Sigmoid colon (tissue), 4 donors: ENCODE data around the gene NUP214.

Source experiments
- CTCF ChIP-seq, 4 experiments: fragments of 450-650 bp in 3 of 4; fragments of 200-600 bp in 1 of 4; IDR thresholded peaks; one replicate each; pipeline ENCODE4 v1.5.1; 2016 to 2019; ENCODE audit warnings: antibody characterized with exemption in 4 of 4, mild to moderate bottlenecking in 3 of 4, moderate library complexity in 2 of 4
- EP300 ChIP-seq, 4 donors: sonication (generic); formaldehyde crosslinking; IDR thresholded peaks; one replicate each; pipeline ENCODE4 v1.6.1; 2017; ENCODE audit warnings: antibody characterized with exemption in 4 of 4
- POLR2A ChIP-seq, 2 donors: fragments of 450-650 bp; IDR thresholded peaks; one replicate each; pipeline ENCODE4 v1.6.1; 2016; ENCODE audit warnings: antibody characterized with exemption in 2 of 2, mild to moderate bottlenecking in 2 of 2, moderate library complexity in 2 of 2
- POLR2AphosphoS5 ChIP-seq, 4 donors: sonication (generic); formaldehyde crosslinking; IDR thresholded peaks; one replicate each; pipeline ENCODE4 v1.6.1; 2017; ENCODE audit warnings: antibody characterized with exemption in 4 of 4

GRCh38 chr9:131105952-131106351 lies 19.4 kb upstream of the NUP214 start:
- TF ChIP-seq POLR2A (IDR thresholded peaks at IDR 0.05): no peak
- TF ChIP-seq CTCF (IDR thresholded peaks at IDR 0.05): no peak
- no peak for TF ChIP-seq POLR2AphosphoS5 (IDR thresholded peaks at IDR 0.05)
- TF ChIP-seq EP300 (IDR thresholded peaks at IDR 0.05): no peak
